ENCODE measurements around the gene PSENEN.

Gene PSENEN

GRCh38 chr19:35750167-35750566 lies 4.7 kb downstream of the PSENEN start:
- DNase-seq (ENCODE audit: extremely low read depth, insufficient read length) = no peak
- no peak for TF ChIP-seq CTCF (IDR thresholded peaks at IDR 0.05; ENCODE audit: insufficient read depth, low read length, poor library complexity, severe bottlenecking)
- H3K27me3 ChIP-seq (replicated peaks; ENCODE audit: control insufficient read depth, insufficient read depth, low read length) = no peaks in the 10 kb centered on the region
- H3K4me3 ChIP-seq (replicated peaks; ENCODE audit: low read depth, low read length) = no peak overlapping the region
- peaks cover 17% of the 10 kb centered on the region for H3K36me3 ChIP-seq (ENCODE audit: control insufficient read depth, insufficient read depth, low read length)

GRCh38 chr19:35751839-35752745 lies 6.6 kb downstream of the PSENEN start:
- H3K27me3 ChIP-seq (replicated peaks; ENCODE audit: control insufficient read depth, insufficient read depth, low read length) = no peaks in the 10 kb centered on the region
- no peak for TF ChIP-seq CTCF (IDR thresholded peaks at IDR 0.05; ENCODE audit: insufficient read depth, low read length, poor library complexity, severe bottlenecking)
- no peak for DNase-seq (ENCODE audit: extremely low read depth, insufficient read length)
- H3K4me3 ChIP-seq (replicated peaks; ENCODE audit: low read depth, low read length) = no peak overlapping the region
- H3K36me3 ChIP-seq (ENCODE audit: control insufficient read depth, insufficient read depth, low read length) = peaks cover 17% of the 10 kb centered on the region

GRCh38 chr19:35752746-35753350 lies 7.4 kb downstream of the PSENEN start:
- Histone ChIP-seq H3K27me3 (replicated peaks; ENCODE audit: control insufficient read depth, insufficient read depth, low read length) (no peaks in the 10 kb centered on the region), H3K4me3 (replicated peaks; ENCODE audit: low read depth, low read length) (no peak overlapping the region), H3K36me3 (ENCODE audit: control insufficient read depth, insufficient read depth, low read length) (peaks cover 17% of the 10 kb centered on the region)
- DNase-seq (ENCODE audit: extremely low read depth, insufficient read length) = no peak
- TF ChIP-seq CTCF (IDR thresholded peaks at IDR 0.05; ENCODE audit: insufficient read depth, low read length, poor library complexity, severe bottlenecking) = no peak

- peaks cover 17% of the 10 kb centered on the region for H3K36me3 ChIP-seq (ENCODE audit: control insufficient read depth, insufficient read depth, low read length)
- no peaks in the 10 kb centered on the region for H3K27me3 ChIP-seq (replicated peaks; ENCODE audit: control insufficient read depth, insufficient read depth, low read length)
- no peak for DNase-seq (ENCODE audit: extremely low read depth, insufficient read length)
- TF ChIP-seq CTCF (IDR thresholded peaks at IDR 0.05; ENCODE audit: insufficient read depth, low read length, poor library complexity, severe bottlenecking) = no peak
- H3K4me3 ChIP-seq (replicated peaks; ENCODE audit: low read depth, low read length) = no peak overlapping the region
Observed at GRCh38 chr19:35753634-35754369, 8.4 kb downstream of the PSENEN start.

- no peak for TF ChIP-seq CTCF (IDR thresholded peaks at IDR 0.05; ENCODE audit: insufficient read depth, low read length, poor library complexity, severe bottlenecking)
- Histone ChIP-seq H3K4me3 (replicated peaks; ENCODE audit: low read depth, low read length) (no peak overlapping the region), H3K36me3 (ENCODE audit: control insufficient read depth, insufficient read depth, low read length) (peaks cover 17% of the 10 kb centered on the region), H3K27me3 (replicated peaks; ENCODE audit: control insufficient read depth, insufficient read depth, low read length) (no peaks in the 10 kb centered on the region)
- DNase-seq (ENCODE audit: extremely low read depth, insufficient read length) = no peak
Observed at GRCh38 chr19:35754370-35755130, 9.1 kb downstream of the PSENEN start.
